HFFc6 (cell line): Measurements from ENCODE around the gene ZP4. TPM values are rescaled to one million over a fixed set of nuclear protein-coding genes. Genes with fewer than 3 reads are reported as not detected.
"Not testable (repeated sequence)": the region's sequence is repeated elsewhere in the genome, so short reads cannot be mapped to it uniquely, and the experiment has no call there.

Experiments used
- DNase-seq: peaks from one replicate; pipeline ENCODE4 v3.0.0-alpha.2; 2018
- H3K27ac Mint-ChIP-seq: 2 replicates; pipeline ENCODE4 v1.8.0; 2020; ENCODE audit warnings: mild to moderate bottlenecking, mixed read lengths
- H3K27me3 Mint-ChIP-seq: 2 replicates; pipeline ENCODE4 v1.8.0; 2021; ENCODE audit warnings: mild to moderate bottlenecking, moderate library complexity, mixed read lengths; ENCODE audit not compliant: insufficient read depth
- H3K36me3 Mint-ChIP-seq: 2 replicates; pipeline ENCODE4 v1.8.0; 2021; ENCODE audit warnings: low read depth, mixed read lengths
- H3K4me1 Mint-ChIP-seq: 2 replicates; pipeline ENCODE4 v1.8.0; 2020; ENCODE audit warnings: low read depth, mixed read lengths
- H3K4me3 Mint-ChIP-seq: 2 replicates; pipeline ENCODE4 v1.8.0; 2020; ENCODE audit warnings: mild to moderate bottlenecking, moderate library complexity, mixed read lengths
- H3K9me3 Mint-ChIP-seq: 2 replicates; pipeline ENCODE4 v1.8.0; 2020; ENCODE audit warnings: mild to moderate bottlenecking, mixed read lengths
- CTCF ChIP-seq: fragments of 200-600 bp; sonication (generic); IDR thresholded peaks from 2 replicates; pipeline ENCODE4 v1.5.0; 2021; ENCODE audit warnings: antibody characterized with exemption, mild to moderate bottlenecking
- total RNA-seq, 6 experiments: library from RNA; stranded (reverse); fragmentation: NEBNext Ultra II Directional; extraction: Animal tissue kit (Norgen Biotek cat#: 25700); gene quantifications; 2 replicates in 1 of 6; 3 replicates in 5 of 6; pipeline ENCODE4 v1.2.3, GENCODE V29; 2021

The ZP4 gene
- total RNA-seq, 6 experiments from 2014 or later = not detected

DNA sequence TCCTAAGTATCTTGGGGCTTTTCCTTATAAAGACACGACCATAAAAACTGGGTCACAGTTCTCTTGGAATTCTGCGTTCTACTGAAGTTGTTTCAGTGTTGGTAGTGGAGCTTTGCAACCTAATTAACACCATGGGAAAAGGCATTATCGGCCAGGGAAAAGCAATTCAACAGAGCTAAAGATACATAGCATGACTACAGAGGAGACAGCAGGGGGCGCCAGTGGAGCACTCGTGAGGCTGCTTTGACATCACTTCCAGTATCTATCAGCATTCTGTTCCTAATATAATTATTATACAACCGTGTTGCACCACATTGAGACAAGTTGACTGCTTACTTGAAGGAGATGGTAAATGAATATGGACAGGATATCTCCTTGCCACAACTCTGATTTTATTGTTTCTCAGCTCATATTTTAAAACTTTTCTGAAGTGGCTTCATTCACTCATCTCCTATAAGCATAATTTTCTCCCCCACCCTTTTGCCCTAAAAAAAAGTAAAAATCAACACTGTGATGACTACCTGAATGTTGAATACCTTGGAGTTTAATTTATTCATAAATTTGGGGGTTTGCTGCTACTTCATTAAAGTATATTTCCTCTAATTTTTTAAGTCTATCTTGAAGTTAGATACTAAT, 39.4 kb downstream of the ZP4 start:
- Mint-ChIP-seq H3K9me3 (no peaks in the 10 kb centered on the region; the same call in 1 of the 2 replicates), H3K4me1 (no peaks in the 10 kb centered on the region), H3K36me3 (no peaks in the 10 kb centered on the region), H3K27ac (no peak overlapping the region), H3K27me3 (peaks cover 4% of the 10 kb centered on the region), H3K4me3 (no peak overlapping the region)
- peak; percentile 23 for DNase-seq
- peak; percentile 88 for TF ChIP-seq CTCF

DNA sequence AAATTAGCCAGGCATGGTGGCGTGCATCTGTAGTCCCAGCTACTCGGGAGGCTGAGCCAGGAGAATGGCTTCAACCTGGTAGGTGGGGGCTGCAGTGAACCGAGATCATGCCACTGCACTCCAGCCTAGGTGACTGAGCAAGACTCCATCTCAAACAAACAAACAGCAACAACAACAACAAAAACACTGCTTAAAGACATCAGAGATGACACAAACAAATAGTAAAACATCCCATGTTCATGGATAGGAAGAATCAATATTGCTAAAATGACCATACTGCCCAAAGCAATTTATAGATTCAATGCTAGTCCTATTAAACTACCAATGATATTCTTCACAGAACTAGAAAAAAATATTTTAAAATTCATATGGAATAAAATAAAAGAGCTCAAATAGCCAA, 47.2 kb downstream of the ZP4 start:
- DNase-seq, H3K4me1 Mint-ChIP-seq, H3K27me3 Mint-ChIP-seq, H3K36me3 Mint-ChIP-seq, H3K9me3 Mint-ChIP-seq, H3K4me3 Mint-ChIP-seq, H3K27ac Mint-ChIP-seq: not testable (repeated sequence)

DNA sequence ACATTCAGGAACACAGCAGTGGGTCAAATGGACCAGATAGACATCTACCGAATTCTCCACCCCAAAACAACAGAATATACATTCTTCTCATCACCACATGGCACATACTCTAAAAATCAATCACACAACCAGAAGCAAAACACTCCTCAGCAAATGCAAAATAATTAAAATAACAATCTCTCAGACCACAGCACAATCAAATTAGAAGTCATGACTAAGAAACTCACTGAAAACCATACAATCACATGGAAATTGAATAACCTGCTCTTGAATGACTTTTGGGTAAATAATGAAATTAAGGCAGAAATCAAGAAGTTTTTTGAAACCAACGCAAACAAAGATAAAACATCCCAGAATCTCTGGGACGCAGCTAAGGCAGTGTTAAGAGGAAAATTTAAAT, 49.2 kb downstream of the ZP4 start:
- no peak overlapping the region for H3K4me3 Mint-ChIP-seq

GRCh38 chr1:237838904-237839534, 51.7 kb downstream of the ZP4 start:
- Mint-ChIP-seq H3K27ac (no peak overlapping the region), H3K36me3 (no peaks in the 10 kb centered on the region), H3K4me3 (no peak overlapping the region), H3K4me1 (no peaks in the 10 kb centered on the region), H3K27me3 (no peaks in the 10 kb centered on the region; the same call in 1 of the 2 replicates), H3K9me3 (peaks cover 7% of the 10 kb centered on the region)
- TF ChIP-seq CTCF = no peak
- DNase-seq = no peak

More for the DNA sequence above, 49.2 kb downstream of the ZP4 start:
- H3K27me3 Mint-ChIP-seq = no peaks in the 10 kb centered on the region; the same call in none of the 2 replicates
- no peak for DNase-seq
- H3K36me3 Mint-ChIP-seq = no peaks in the 10 kb centered on the region
- no peak overlapping the region for H3K27ac Mint-ChIP-seq
- H3K9me3 Mint-ChIP-seq = peaks cover 7% of the 10 kb centered on the region
- no peaks in the 10 kb centered on the region for H3K4me1 Mint-ChIP-seq
- no peak for TF ChIP-seq CTCF

DNA sequence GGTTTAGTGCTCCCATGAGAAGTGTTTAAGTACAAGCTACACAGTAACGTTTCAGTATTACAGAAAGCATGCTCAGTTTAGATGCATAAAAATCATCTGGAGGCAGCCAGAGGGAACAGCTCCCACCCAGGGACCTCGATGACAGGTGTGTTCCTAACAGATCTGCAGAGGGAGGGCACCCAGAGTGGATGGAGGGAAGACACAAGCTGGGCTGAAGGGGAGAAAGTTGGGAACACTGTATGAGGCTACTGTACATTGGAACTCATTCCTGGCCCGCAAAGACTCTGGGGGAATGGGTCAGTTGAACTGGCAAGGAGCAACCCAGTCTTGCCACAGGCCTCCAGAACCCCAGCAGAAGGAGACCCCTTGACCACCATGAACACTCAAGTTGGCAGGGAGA, 52.4 kb downstream of the ZP4 start:
- H3K9me3 Mint-ChIP-seq = peaks cover 7% of the 10 kb centered on the region

More for the DNA sequence above, 52.4 kb downstream of the ZP4 start:
- Mint-ChIP-seq H3K27me3 (no peaks in the 10 kb centered on the region; the same call in 1 of the 2 replicates), H3K27ac (no peak overlapping the region), H3K4me3 (no peak overlapping the region), H3K36me3 (no peaks in the 10 kb centered on the region), H3K4me1 (no peaks in the 10 kb centered on the region)
- TF ChIP-seq CTCF = no peak
- DNase-seq = no peak
